Measurements from ENCODE around the gene EDNRA. TPM values are rescaled to one million over a fixed set of nuclear protein-coding genes. Genes with fewer than 3 reads are reported as not detected.

The EDNRA gene
- total RNA-seq, 4 donors from 2014 or later: 9.7 to 206 (median 42.0) TPM

DNA sequence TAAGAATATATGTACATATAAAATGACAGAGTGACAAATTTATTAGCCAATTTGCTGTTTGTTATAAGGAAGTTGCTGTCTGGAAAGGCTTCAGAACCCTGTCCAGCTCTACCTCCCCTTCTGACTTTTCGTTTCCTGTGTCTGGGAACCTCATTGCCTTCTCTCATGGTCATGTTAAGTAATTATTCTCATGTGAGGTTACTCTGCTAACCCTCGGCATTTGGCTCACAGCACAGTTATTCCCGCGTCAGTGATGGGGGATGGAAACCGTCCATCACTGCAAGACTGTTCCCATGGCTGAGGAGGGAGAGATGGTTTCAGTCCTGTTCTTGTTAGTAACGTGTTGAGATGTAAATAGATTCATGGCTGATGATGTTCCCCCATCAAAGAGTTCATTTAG, 11.9 kb downstream of the EDNRA start:
- H3K27ac ChIP-seq: peak overlapping the region; percentile 38 to 47
- peak; percentile 46 to 60 for DNase-seq
- intact Hi-C loops (cut with DNase I; ENCODE audit: low total_unique reads): no loop called here
- no peaks in the 10 kb centered on the region for H3K36me3 ChIP-seq
- TF ChIP-seq, protein P1, sequence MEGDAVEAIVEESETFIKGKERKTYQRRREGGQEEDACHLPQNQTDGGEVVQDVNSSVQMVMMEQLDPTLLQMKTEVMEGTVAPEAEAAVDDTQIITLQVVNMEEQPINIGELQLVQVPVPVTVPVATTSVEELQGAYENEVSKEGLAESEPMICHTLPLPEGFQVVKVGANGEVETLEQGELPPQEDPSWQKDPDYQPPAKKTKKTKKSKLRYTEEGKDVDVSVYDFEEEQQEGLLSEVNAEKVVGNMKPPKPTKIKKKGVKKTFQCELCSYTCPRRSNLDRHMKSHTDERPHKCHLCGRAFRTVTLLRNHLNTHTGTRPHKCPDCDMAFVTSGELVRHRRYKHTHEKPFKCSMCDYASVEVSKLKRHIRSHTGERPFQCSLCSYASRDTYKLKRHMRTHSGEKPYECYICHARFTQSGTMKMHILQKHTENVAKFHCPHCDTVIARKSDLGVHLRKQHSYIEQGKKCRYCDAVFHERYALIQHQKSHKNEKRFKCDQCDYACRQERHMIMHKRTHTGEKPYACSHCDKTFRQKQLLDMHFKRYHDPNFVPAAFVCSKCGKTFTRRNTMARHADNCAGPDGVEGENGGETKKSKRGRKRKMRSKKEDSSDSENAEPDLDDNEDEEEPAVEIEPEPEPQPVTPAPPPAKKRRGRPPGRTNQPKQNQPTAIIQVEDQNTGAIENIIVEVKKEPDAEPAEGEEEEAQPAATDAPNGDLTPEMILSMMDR (IDR thresholded peaks at IDR 0.05): no peak
- no peak for TF ChIP-seq POLR2A (IDR thresholded peaks at IDR 0.05)
- no peaks in the 10 kb centered on the region for H3K9me3 ChIP-seq
- H3K4me3 ChIP-seq: no peak overlapping the region
- H3K27me3 ChIP-seq: no peaks in the 10 kb centered on the region
- peaks cover 0 to 11% of the 10 kb centered on the region in 2 donors for H3K4me1 ChIP-seq

GRCh38 chr4:147493307-147493706, 12.4 kb downstream of the EDNRA start:
- intact Hi-C loops (cut with DNase I; ENCODE audit: low total_unique reads): no loop called here
- Histone ChIP-seq H3K36me3 (no peaks in the 10 kb centered on the region), H3K9me3 (no peaks in the 10 kb centered on the region)

GRCh38 chr4:147494301-147494700, 13.4 kb downstream of the EDNRA start:
- no peaks in the 10 kb centered on the region for H3K9me3 ChIP-seq
- H3K4me3 ChIP-seq: no peak overlapping the region
- no peak for DNase-seq
- no peak for TF ChIP-seq POLR2A (IDR thresholded peaks at IDR 0.05)
- TF ChIP-seq, protein P1 (IDR thresholded peaks at IDR 0.05): no peak
- H3K36me3 ChIP-seq: no peaks in the 10 kb centered on the region
- peaks cover 0 to 7% of the 10 kb centered on the region in 2 donors for H3K4me1 ChIP-seq
- no peaks in the 10 kb centered on the region for H3K27me3 ChIP-seq
- intact Hi-C loops (cut with DNase I; ENCODE audit: low total_unique reads): no loop called here
- no peak overlapping the region for H3K27ac ChIP-seq

More at GRCh38 chr4:147493307-147493706, 12.4 kb downstream of the EDNRA start:
- no peak for TF ChIP-seq POLR2A (IDR thresholded peaks at IDR 0.05)
- TF ChIP-seq, protein P1 (IDR thresholded peaks at IDR 0.05): no peak
- H3K27me3 ChIP-seq: no peaks in the 10 kb centered on the region
- no peak for DNase-seq
- no peak overlapping the region for H3K4me3 ChIP-seq
- peak overlapping the region; percentile 38 to 47 for H3K27ac ChIP-seq
- peaks cover 0 to 11% of the 10 kb centered on the region in 2 donors for H3K4me1 ChIP-seq

DNA sequence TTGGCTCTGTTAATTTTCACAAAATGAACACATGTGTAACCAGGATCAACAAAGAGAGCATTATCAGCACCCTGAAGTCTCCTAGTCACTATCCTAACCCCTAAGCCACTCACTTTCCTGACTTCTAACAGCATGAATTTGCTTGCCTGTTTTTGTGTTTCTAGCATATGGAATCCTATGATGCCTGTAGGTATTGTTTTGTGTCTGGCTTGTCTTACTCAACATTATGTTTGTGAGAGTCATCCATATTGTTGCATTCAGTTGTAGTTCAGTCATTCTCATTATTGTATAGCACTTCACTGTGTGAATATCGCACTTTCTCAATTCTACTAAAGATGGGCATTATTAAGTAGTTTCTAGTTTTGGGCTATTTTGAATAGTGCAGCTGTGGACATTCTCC, 15.6 kb downstream of the EDNRA start:
- no peak overlapping the region for H3K4me3 ChIP-seq
- peaks cover 0 to 7% of the 10 kb centered on the region in 2 donors for H3K4me1 ChIP-seq
- TF ChIP-seq POLR2A (IDR thresholded peaks at IDR 0.05): no peak
- TF ChIP-seq, protein P1 (IDR thresholded peaks at IDR 0.05): no peak
- H3K27me3 ChIP-seq: no peaks in the 10 kb centered on the region
- H3K36me3 ChIP-seq: no peaks in the 10 kb centered on the region
- no peak for DNase-seq
- H3K9me3 ChIP-seq: no peaks in the 10 kb centered on the region
- intact Hi-C loops (cut with DNase I; ENCODE audit: low total_unique reads): no loop called here
- H3K27ac ChIP-seq: no peak overlapping the region

DNA sequence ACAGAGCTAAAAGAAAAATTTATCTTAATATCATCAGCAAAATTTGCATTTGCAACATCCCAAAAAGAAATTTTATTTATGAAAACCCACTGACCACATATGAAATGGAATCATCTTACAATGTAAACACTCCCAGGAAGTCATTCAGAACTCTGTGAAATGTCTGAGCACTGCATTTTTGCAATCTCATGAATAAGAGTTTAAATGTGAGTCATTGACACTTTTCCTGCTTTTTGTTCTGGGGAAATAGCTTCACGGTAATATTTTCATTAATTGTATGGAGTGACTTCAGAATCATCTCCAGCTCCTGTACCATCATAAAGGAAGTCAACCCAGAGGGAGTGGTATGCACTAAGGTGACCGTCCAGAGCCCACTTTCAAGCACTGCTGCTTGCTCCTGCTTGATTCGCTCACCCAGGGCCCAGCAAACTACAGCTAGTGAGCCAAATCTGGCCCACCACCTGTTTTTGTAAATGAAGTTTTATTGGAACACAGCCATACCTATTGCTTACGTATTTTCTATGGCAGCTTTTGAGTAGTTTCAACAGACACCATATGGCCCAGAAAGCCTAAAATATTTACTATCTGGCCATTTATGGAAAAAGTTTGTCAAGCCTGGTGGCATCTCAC, 17.2 kb downstream of the EDNRA start:
- TF ChIP-seq, protein P1 (IDR thresholded peaks at IDR 0.05): no peak
- no peak for TF ChIP-seq POLR2A (IDR thresholded peaks at IDR 0.05)
- no peaks in the 10 kb centered on the region for H3K9me3 ChIP-seq
- H3K36me3 ChIP-seq: no peaks in the 10 kb centered on the region
- H3K27me3 ChIP-seq: no peaks in the 10 kb centered on the region
- H3K4me1 ChIP-seq: no peaks in the 10 kb centered on the region
- no peak overlapping the region for H3K4me3 ChIP-seq
- intact Hi-C loops (cut with DNase I; ENCODE audit: low total_unique reads): no loop called here
- DNase-seq: no peak
- no peak overlapping the region for H3K27ac ChIP-seq
